ENCODE measurements around the gene DSCAM. TPM values are rescaled to one million over a fixed set of nuclear protein-coding genes. Genes with fewer than 3 reads are reported as not detected.

DSCAM gene
- total RNA-seq, 2 donors from 2014 or later: 18.5 to 25.5 TPM

DNA sequence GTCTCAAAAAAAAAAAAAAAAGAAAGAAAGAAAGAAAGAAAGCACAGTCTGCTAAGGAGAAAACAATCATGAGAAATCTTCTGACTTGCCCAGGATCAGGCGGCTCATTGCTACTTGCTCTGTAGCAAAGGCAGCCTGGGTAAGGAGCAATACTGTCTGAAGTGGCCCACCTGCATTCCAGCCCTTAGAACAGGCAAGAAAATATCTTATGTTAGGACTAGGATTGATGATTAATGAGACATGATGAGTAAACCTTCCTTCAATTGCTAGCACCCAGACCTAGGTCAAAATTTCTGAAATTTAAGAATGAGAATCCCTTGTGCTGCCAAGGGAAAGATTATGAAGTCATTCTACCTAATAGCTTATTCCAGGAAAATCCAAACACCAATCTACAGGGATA is 140.8 kb downstream of the DSCAM start:
- no peaks in the 10 kb centered on the region for H3K9me3 Mint-ChIP-seq
- TF ChIP-seq, protein P1, sequence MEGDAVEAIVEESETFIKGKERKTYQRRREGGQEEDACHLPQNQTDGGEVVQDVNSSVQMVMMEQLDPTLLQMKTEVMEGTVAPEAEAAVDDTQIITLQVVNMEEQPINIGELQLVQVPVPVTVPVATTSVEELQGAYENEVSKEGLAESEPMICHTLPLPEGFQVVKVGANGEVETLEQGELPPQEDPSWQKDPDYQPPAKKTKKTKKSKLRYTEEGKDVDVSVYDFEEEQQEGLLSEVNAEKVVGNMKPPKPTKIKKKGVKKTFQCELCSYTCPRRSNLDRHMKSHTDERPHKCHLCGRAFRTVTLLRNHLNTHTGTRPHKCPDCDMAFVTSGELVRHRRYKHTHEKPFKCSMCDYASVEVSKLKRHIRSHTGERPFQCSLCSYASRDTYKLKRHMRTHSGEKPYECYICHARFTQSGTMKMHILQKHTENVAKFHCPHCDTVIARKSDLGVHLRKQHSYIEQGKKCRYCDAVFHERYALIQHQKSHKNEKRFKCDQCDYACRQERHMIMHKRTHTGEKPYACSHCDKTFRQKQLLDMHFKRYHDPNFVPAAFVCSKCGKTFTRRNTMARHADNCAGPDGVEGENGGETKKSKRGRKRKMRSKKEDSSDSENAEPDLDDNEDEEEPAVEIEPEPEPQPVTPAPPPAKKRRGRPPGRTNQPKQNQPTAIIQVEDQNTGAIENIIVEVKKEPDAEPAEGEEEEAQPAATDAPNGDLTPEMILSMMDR (conservative IDR thresholded peaks at IDR 0.05): no peak

GRCh38 chr21:40704141-40704540 is 142.8 kb downstream of the DSCAM start:
- H3K27ac ChIP-seq (ENCODE audit: low read depth, low read length): no peak overlapping the region
- no peak for DNase-seq
- no peaks in the 10 kb centered on the region for H3K9me3 Mint-ChIP-seq
- no peak overlapping the region for H3K9ac ChIP-seq (ENCODE audit: extremely low read depth, low read length, poor library complexity, severe bottlenecking)
- no peak overlapping the region for H3K4me3 ChIP-seq (ENCODE audit: low read length)
- no peaks in the 10 kb centered on the region for H3K9me3 ChIP-seq (ENCODE audit: control insufficient read depth, low read length)
- no peak overlapping the region for H3K27ac Mint-ChIP-seq
- no peaks in the 10 kb centered on the region for H3K4me1 ChIP-seq (ENCODE audit: control insufficient read depth, insufficient read depth, low read length)
- TF ChIP-seq, protein P1 (conservative IDR thresholded peaks at IDR 0.05): no peak
- H3K4me3 Mint-ChIP-seq: no peak overlapping the region
- no peaks in the 10 kb centered on the region for H3K36me3 ChIP-seq (ENCODE audit: control insufficient read depth, insufficient read depth, low read length)
- no peaks in the 10 kb centered on the region for H3K4me1 Mint-ChIP-seq
- H3K36me3 Mint-ChIP-seq (ENCODE audit: low read depth): no peaks in the 10 kb centered on the region
- H3K27me3 Mint-ChIP-seq (ENCODE audit: insufficient read depth): no peaks in the 10 kb centered on the region
- WGBS, 2 experiments (ENCODE audit: insufficient coverage in 1 of 2, insufficient read length in 1 of 2): 80 to 89% methylated on average over 1 to 2 of the region's 3 CpGs
- H3K27me3 ChIP-seq (ENCODE audit: control insufficient read depth, insufficient read depth, low read length, poor library complexity, severe bottlenecking): no peaks in the 10 kb centered on the region

More for the DNA sequence above, 140.8 kb downstream of the DSCAM start:
- Mint-ChIP-seq H3K36me3 (ENCODE audit: low read depth) (no peaks in the 10 kb centered on the region), H3K27ac (no peak overlapping the region), H3K4me1 (peaks cover 3% of the 10 kb centered on the region), H3K27me3 (ENCODE audit: insufficient read depth) (no peaks in the 10 kb centered on the region), H3K4me3 (no peak overlapping the region)
- Histone ChIP-seq H3K4me1 (ENCODE audit: control insufficient read depth, insufficient read depth, low read length) (no peaks in the 10 kb centered on the region), H3K4me3 (ENCODE audit: low read length) (no peak overlapping the region), H3K9me3 (ENCODE audit: control insufficient read depth, low read length) (no peaks in the 10 kb centered on the region), H3K27ac (ENCODE audit: low read depth, low read length) (no peak overlapping the region), H3K27me3 (ENCODE audit: control insufficient read depth, insufficient read depth, low read length, poor library complexity, severe bottlenecking) (no peaks in the 10 kb centered on the region), H3K36me3 (ENCODE audit: control insufficient read depth, insufficient read depth, low read length) (no peaks in the 10 kb centered on the region), H3K9ac (ENCODE audit: extremely low read depth, low read length, poor library complexity, severe bottlenecking) (no peak overlapping the region)
- no peak for DNase-seq
- 96 to 100% methylated on average over 1 of the region's 1 CpG for WGBS, 2 experiments (ENCODE audit: insufficient coverage in 1 of 2, insufficient read length in 1 of 2)

- Histone ChIP-seq H3K9ac (ENCODE audit: extremely low read depth, low read length, poor library complexity, severe bottlenecking) (no peak overlapping the region), H3K9me3 (ENCODE audit: control insufficient read depth, low read length) (no peaks in the 10 kb centered on the region), H3K27ac (ENCODE audit: low read depth, low read length) (no peak overlapping the region), H3K36me3 (ENCODE audit: control insufficient read depth, insufficient read depth, low read length) (no peaks in the 10 kb centered on the region), H3K4me3 (ENCODE audit: low read length) (no peak overlapping the region), H3K4me1 (ENCODE audit: control insufficient read depth, insufficient read depth, low read length) (no peaks in the 10 kb centered on the region), H3K27me3 (ENCODE audit: control insufficient read depth, insufficient read depth, low read length, poor library complexity, severe bottlenecking) (no peaks in the 10 kb centered on the region)
- DNase-seq: no peak
- H3K9me3 Mint-ChIP-seq: no peaks in the 10 kb centered on the region
- peaks cover 2% of the 10 kb centered on the region for H3K4me1 Mint-ChIP-seq
- TF ChIP-seq, protein P1 (conservative IDR thresholded peaks at IDR 0.05): no peak
- H3K27me3 Mint-ChIP-seq (ENCODE audit: insufficient read depth): no peaks in the 10 kb centered on the region
- 95 to 99% methylated on average over 2 to 3 of the region's 3 CpGs for WGBS, 2 experiments (ENCODE audit: insufficient coverage in 1 of 2, insufficient read length in 1 of 2)
- no peak overlapping the region for H3K27ac Mint-ChIP-seq
- H3K36me3 Mint-ChIP-seq (ENCODE audit: low read depth): no peaks in the 10 kb centered on the region
- H3K4me3 Mint-ChIP-seq: no peak overlapping the region
These were observed 147.6 kb downstream of the DSCAM start for GRCh38 chr21:40699366-40699765.

All from endodermal cell (in vitro differentiated cells).